Stimulated activated CD8-positive, alpha-beta memory T cell treated with anti-CD3 and anti-CD28 coated beads, Interleukin-7, amount 100 ng/mL, for 4 hours (primary cell): ENCODE results near the gene DACT3.
"Not testable (repeated sequence)": the region's sequence is repeated elsewhere in the genome, so short reads cannot be mapped to it uniquely, and the experiment has no call there.

Experiments
- DNase-seq, 2 donors: peaks; one replicate each; pipeline ENCODE4 v3.0.0-alpha.2; 2020; ENCODE audit warnings: low read depth in 2 of 2

The DACT3 gene

DNA sequence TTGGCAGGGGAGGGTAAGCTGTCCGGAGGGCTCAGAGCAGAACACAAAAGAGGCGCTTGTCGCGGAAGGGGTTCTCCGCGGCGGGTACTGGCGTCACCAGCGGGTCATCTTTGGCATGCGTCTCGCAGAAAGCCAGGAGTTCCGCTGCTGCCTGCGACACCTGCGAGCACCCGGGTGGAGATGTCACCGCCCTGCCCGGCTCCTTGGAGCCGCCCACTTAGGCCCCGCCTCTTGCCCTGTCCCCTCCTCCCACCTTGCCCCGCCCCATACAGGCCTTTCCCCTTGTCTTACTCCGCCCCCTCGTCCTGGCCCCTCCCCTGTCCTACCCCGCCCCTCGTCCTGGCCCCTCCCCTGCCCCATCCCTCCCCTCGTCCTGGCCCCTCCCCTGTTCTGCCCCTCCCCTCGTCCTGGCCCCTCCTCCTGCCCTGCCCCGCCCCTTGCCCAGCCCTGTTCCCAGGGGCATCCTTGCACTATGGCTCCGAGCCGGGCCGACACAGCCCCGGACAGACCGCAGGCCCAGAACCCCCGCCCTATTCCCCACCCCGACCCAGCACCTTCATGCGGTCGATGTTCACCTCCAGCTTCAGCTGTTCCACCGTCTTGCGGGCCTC is 26.8 kb downstream of the DACT3 start:
- DNase-seq = peak; percentile 80 to 89

DNA sequence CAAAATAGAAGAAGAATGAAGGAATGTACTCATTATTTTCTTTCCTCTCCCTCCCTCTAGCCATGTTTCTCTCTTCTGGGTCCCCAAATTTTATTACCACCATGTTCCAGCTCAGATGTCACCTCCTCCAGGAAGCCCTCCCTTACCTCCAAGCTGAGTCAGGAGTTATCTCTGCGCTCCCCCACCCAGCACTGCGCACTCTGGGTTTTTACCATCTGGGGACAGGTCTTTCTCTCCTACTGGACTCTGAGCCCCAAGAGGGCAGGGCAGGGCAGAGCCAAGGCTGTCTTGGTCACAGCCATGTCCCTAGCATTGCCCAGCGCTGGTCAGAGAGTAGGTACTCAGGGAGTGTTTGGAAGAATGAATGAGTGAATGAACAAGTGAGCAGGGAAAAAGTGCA is 27.9 kb downstream of the DACT3 start:
- no peak for DNase-seq

DNA sequence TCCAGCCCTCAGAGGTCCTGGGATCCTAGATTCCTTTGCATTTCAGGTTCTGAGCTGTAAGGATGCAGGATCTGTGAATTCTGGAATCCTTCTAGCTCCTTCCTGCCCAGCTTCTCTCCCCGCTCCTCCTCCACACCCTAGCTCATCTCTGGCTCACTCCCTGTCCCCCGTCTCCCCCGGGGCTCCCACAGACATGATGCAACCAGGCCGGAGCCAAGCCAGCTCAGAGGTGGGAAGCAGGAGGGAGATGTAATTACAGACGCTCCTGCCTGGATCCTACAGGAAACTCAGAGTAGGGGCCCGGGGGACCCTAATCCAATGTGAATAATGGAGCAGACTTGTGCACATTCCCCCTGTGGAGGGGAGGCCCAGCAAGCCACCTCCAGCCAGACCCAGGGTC is 29.5 kb downstream of the DACT3 start:
- DNase-seq = no peak

DNA sequence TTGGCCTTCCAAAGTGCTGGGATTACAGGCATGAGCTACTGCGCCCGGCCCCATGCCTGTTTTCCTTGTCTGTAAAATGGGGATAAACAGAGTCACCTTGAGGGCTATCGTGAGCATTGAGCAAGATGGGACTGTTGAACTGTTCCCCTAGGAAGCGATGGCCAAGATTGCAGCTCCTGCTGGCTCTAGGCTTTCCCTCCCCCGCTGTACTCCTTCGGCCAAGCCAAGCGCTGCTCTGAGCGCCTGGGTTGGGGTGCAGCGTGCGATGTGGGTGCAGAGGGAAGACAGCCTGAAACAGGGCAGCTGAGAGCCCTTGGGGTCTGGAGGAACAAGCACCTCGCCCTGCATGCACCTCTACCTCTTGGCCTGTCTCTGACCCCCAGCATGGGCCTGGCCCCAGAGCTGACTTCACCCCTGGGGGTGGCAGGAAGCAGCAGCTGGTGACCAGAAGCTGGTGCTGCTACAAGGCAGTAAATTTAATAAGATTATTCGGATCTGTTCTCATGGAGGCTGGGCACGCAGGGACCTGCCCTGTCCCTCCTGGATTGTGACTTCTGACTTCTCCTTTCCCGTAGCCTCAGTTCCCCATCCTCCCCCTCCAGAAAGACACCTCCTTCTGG is 30.3 kb downstream of the DACT3 start:
- no peak for DNase-seq

DNA sequence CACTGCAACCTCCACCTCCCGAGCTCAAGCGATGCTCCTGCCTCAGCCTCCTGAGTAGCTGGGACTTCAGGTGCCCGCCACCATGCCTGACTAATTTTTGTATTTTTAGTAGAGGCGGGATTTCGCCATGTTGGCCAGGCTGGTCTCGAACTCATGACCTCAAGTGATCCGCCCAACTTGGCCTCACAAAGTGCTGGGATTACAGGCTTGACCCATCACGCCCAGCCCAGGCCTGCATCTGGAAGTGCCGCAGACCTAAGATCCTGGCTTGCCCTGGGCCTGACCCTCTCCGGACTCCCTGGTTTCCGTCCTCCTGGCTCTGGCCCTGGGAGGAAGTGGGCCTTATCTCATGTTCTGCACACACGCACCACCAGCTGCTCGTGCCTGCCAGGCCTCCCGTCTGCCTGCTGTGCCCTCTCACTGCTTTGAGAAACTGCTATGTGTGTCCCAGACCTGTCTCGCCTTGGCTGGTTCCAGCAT is 31.4 kb downstream of the DACT3 start:
- no peak for DNase-seq

DNA sequence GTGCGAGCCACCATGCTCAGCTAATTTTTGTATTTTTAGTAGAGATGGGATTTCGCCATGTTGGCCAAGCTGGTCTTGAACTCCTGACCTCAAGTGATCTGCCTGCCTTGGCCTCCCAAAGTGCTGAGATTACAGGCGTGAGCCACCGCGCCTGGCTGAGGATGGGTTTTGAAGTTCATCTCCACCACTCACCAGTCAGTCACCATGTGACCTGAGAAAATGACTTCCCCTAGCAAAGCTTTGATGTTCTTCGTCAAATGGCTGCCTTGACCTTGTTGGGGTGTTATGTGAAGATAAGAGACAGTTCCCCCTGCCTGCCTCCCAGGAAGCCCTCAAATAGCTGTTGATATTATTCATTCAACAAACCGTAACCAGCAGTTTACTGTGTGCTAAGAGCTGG is 32.0 kb downstream of the DACT3 start:
- not testable (repeated sequence) for DNase-seq

DNA sequence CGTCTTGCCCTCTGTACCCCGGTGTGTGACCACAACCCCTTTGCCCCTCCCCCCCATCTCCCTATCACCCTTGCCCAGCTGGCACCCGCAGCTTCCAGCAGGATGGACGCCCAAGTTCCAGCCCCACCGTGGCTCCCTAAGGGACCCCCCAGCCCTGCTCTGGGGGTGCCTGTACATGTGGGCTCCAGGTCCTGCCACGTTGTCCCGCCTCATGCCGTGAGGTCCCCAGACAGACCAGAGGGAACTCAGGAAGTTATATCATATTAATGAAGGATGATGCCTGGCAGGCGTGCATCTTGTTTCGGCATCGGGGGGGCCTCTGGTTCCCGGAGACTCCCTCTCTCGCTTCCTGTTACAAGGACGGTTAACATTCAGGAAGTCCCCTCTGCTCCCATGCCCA is 34.5 kb downstream of the DACT3 start:
- no peak for DNase-seq

DNA sequence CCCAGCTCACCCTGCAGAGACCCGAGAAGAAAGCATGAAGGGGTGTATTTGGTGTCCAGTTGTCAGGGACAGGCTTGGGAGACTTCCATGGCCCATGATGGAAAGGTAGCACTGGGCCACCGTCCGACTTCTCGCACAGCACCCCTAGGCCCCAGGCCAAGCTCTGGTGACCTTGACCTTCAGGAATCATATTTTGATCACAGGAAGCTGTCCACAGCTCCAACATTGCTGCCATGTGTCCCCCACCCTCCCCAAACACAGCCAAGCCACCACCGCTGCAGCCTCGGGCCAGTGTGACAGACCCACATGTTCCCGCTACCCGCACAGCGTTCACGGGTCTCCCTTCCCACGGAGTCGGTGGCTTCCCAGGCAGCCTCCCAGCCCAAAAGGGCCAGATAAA is 35.3 kb downstream of the DACT3 start:
- no peak for DNase-seq

DNA sequence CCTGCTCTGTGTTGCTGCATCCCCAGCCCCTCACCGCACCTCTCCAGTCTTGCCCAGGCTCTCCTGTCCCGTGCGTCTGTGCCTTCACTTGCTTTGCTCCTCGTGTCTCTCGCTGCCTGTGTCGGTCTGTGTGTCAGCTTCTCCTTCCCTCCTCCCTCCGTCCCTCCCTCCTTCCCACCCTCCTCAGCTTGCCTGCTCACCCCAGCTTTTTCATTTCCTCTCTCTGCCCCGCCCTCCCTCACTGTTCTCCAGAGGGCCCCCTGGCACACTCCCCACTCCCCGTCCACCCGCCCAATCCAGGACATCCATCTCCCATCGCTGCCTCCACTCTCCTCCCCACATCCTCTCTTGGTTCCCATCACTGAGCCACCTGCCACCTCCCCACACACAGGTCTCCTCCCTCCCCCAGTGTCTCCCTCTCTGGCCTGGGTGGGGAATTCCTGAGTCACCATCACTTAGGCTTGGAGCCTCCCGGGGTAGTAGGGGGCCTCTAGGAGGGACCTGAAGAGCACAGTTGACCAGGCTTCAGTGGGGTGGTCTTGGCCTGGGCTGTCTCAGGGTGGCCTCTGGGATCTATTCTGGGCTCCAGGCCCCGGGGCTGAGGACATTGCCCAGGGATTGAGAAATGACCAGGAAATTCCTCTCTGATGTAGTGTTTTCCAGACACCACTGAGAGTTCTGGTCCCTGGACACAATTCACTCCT is 35.9 kb downstream of the DACT3 start, which contains the start of gene PTGIR:
Gene PTGIR (minus strand): TSS at position 132 of the 704 bp plus-strand sequence. CDS start 864 bp downstream, outside the sequence.
- DNase-seq = no peak

DNA sequence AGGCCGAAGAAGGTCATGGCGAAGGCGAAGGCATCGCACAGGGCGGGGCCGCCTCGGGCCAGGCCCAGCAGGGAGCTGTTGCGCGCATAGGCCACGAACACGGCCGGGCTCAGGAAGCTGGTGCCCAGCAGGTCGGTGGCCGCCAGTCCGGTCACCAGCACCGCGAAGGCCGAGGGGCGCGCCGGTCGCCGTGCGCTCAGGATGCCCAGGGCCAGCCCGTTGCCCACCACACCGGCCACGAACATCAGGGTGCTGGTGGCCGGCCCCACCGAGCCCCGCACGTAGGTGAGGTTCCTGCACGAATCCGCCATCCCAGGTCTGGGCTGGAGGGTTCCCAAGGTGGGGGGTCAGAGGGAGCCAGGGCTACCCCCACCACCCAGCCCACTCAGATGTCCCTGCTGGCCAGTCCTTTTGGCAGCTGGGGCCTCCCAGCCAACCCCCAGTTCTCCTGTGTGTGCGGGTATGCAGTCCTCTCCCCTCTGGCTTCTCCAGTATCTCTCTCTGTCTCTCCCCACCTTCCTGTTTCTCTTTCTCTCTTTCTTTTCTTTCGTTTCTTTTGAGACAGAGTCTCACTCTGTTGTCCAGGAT is 37.0 kb downstream of the DACT3 start:
- DNase-seq = no peak

DNA sequence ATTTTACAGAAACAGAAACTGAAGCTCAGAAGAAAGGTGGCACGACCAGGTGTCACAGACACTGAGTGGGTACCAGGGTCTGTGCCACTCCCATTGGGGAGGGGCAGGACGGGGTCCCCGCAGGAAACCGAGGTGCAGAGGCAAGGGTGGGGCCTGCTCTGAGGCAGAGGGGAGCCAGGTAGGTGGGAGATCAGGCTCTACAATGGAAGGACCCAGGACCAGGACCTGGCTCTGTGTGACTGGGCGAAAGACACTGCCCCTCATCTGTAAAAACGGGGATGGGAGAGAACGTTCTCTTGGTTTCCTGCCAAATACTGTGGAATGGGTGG is 38.9 kb downstream of the DACT3 start:
- DNase-seq = no peak

DNA sequence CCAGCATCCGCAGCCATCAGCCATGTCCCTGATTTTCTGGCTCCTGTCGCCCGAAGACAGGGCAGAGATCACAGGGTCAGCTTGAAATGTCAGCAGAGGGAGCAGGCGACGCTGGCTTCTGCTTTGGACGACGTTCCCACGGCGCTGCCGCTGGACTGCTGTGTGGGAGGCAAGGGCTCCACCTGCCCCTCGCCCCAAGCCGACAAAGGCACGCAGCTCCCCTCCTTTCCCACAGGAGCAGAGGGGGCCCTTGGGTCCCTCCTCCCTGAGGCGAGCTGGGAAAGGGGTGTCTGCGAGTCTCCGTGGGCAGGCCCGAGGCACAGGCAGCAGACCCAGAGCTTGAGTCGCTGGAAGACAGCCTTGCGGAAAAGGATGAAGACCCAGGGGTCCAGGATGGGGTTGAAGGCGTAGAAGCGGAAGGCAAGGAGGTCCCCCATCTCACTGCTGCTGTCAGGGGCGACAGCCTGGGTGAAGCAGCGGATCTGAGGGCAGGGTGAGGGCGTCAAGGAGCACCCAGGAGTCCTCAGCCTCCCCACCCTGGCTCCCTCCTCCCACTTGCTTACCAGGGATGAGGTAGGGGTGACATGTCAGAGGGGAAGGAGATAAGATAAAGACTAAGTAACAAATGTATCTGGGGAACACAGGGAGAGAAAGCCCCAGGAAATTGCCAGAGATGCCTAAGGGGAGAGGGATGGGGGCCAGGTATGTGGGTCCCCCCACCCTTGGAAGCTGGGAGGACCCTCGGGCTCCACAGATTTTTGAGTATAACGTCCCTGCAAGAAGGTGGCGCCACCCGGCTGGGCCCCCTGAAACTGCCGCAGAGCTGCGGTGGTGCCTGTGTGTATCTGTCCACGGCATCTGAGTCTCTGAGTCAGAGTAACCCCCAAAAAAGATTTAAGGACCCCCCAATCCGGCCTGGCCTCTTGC is 39.5 kb downstream of the DACT3 start:
- no peak for DNase-seq

DNA sequence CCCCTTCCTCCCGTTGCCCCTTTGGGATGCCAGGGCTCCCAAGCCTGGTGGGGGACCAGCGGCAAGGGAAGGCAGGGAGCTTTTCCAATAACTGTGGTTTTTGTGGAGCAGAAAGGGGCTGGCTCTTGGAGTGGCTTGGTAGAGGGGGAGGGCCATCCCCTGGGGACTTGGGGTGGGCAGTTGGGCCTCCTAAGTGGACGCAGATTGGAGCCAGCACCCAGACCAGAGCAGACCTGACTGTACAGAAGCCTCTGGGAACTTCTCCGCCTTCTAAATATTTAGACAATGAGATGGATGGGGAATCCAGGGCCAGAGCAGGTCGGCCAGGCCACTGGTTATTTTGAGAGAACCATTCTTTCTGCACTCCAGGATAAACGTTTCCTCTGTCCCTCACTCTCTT is 40.3 kb downstream of the DACT3 start:
- no peak for DNase-seq

DNA sequence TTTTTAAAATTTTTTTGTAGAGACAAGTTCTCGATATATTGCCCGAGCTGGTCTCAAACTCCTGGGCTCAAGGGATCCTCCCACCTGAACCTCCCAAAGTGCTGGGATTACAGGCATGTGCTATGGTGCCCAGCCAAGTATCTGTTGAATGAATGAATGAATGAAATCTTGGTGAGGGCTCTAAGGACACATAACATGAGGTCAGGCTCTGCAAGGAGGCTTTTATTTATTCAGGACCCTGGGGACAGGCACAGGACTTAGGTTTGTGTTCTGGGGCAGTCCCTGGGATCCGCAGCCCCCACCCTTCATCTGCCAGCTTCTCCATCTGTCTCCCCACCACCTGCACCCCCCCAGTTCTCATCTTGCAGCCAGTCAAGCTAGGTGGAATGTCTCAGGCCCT is 40.7 kb downstream of the DACT3 start:
- no peak for DNase-seq

DNA sequence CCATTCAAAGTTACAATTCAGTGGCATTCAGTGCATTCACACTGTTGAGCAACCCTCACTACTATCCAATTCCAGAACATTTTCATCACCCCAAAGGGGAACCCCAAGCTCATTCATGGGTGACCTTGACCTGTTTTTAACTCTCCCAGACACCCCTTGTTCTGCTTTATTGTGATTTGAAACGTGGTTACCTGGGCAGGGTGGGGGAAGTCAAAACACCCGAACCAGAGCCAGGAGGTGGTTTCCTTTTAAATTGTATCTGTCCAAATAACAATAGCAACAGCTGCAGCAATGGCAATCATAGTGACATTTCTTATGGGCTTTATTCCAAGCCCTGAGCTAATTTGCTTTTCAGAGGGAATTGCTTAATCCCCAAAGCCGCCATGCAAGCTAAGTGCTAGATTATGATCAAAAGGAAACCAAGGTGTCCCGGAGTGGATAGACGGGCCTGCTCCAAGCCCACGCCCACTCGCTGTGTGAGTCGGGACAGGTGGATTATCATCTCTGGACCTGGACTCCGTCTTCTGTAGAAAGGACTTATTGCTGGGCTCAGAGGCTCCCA is 42.2 kb downstream of the DACT3 start:
- no peak for DNase-seq

DNA sequence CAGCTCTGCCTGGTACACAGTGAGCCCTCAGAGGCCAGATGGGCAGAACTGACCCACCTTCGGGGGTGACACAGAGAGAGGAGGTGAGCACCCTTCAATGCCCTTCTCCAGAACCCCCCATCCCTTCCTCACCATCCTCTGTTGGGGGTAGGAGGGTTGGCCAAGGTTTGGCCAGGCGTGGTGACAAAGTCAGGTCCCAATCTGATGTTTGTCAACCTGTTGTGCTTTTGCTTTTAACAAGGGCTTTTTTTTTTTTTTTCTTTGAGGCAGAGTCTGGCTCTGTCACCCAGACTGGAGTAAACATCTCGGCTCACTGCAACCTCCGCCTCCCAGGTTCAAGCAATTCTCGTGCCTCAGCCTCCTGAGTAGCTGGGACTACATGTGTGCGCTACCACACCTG is 43.4 kb downstream of the DACT3 start:
- no peak for DNase-seq

DNA sequence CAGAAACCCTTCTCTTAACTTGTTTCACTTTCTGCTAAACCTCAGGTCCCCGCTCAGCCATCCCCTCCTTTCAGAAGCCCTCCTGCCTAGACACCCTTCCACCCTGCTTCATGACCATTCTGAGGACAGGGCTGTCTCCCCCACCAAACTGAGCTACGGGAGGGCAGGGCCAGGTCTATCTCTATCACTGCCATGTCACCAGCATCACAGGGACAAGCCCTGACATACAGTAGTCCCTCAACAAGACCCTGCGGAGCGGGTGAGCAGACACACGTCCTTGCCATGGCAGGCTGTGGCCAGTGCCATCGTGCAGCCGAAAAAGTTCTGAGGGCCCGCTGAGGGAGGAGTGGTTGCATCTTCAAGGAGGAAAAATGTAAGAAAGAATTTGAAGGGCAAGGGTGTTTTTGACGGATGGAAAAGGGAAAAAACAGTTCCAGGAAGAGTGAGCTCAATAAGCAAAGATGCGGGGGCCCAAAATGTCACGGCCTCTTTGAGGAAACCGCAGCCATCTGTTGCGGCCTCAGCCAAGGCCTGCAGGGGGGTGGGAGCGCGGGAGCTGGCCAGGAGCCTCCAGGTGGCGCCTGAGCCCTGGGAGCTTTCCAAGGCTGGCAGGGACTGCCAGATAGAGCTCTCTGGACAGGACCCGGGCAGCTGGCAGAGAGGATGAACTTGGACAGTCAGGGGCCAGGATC is 44.2 kb downstream of the DACT3 start:
- DNase-seq = no peak

DNA sequence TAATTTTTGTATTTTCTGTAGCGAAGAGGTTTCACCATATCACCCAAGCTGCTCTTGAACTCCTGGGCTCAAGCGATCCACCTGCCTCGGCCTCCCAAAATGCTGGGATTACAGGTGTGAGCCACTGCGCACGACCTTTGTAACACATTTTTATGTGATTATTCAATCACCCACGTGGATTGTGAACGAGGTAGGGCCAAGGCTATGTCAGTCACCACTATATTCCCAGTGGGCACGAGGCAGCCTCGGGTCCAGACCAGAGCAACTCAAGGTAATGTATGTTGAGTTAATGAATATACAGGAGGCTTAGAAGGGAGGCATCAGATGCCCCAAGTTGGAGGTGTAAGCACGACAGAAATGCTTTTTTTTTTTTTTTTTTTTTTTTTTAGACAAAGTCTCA is 45.0 kb downstream of the DACT3 start:
- no peak for DNase-seq

DNA sequence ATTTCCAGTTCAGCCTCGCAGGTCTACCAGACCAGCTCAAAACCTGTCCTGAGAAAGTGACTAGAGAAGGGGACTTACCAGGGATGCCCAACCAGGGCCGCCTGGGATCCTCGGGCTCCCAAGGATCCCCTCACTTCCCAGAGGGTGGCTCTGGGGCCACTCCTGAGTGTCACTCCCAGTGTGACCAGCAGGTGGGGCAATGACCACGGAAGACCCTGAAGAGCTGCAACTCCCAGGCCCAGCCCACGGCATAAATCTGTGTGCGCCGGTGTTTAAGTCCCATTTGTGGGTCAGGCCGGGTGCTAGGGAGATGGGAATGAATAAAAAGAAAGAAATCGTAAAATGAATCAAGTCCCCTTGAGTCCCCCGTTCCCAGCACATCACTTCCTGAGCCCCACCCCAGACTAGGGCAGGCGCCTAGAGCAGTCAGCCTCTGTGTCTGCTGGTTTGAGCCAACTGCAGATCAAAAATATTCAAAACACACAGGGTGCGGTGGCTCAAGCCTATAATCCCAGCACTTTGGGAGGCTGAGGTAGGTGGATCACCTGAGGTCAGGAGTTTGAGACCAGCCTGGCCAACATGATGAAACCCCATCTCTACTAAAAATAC is 46.8 kb downstream of the DACT3 start:
- DNase-seq = peak; percentile 62 to 63

DNA sequence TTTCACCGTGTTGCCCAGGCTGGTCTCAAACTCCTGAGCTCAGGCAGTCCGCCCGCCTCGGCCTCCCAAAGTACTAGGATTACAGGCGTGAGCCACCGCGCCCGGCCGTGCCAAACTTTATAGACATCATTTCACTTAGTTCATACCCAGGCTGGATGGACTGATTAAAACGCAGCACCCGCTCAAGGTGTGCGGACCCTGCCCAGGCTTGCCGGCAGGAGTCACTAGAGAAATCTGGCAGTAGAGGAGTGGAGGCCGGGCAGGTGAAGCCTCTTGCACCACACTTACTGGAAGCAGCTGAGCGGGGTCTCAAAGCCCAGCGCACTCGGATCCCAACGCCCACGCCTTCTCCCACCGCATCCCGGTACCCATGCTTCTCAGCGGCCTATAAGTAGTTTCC is 47.5 kb downstream of the DACT3 start:
- no peak for DNase-seq
